GM18858 (cell line): ENCODE results near the gene TSHZ3.

ENCODE experiments used
- ATAC-seq: cut with Tn5 transposase; IDR thresholded peaks from one replicate; pipeline ENCODE4 v1.9.1; 2021; ENCODE audit not compliant: unreplicated experiment

Gene TSHZ3

GRCh38 chr19:31289976-31290375 is 59.3 kb downstream of the TSHZ3 start:
- ATAC-seq: no peak

- ATAC-seq: no peak
Observed at GRCh38 chr19:31289381-31289880, 59.8 kb downstream of the TSHZ3 start.

- no peak for ATAC-seq
Observed at GRCh38 chr19:31286491-31286890, 62.7 kb downstream of the TSHZ3 start.

GRCh38 chr19:31285744-31286143 is 63.5 kb downstream of the TSHZ3 start:
- ATAC-seq: no peak

GRCh38 chr19:31284621-31285020 is 64.6 kb downstream of the TSHZ3 start:
- no peak for ATAC-seq

GRCh38 chr19:31283701-31284100 is 65.5 kb downstream of the TSHZ3 start:
- no peak for ATAC-seq

GRCh38 chr19:31282346-31282745 is 66.9 kb downstream of the TSHZ3 start:
- no peak for ATAC-seq

GRCh38 chr19:31280287-31281006 is 68.8 kb downstream of the TSHZ3 start:
- ATAC-seq: no peak

- no peak for ATAC-seq
Observed at GRCh38 chr19:31279436-31279765, 69.8 kb downstream of the TSHZ3 start.

- ATAC-seq: no peak
Observed at GRCh38 chr19:31278555-31279435, 70.4 kb downstream of the TSHZ3 start.

GRCh38 chr19:31277516-31277915 is 71.7 kb downstream of the TSHZ3 start:
- ATAC-seq: no peak

- no peak for ATAC-seq
Observed at GRCh38 chr19:31276831-31277230, 72.4 kb downstream of the TSHZ3 start.

GRCh38 chr19:31275068-31275334 is 74.2 kb downstream of the TSHZ3 start:
- no peak for ATAC-seq

GRCh38 chr19:31274251-31275067 is 74.8 kb downstream of the TSHZ3 start:
- ATAC-seq: no peak

- no peak for ATAC-seq
Observed at GRCh38 chr19:31272583-31273106, 76.6 kb downstream of the TSHZ3 start.

GRCh38 chr19:31271306-31271911 is 77.8 kb downstream of the TSHZ3 start:
- ATAC-seq: no peak

GRCh38 chr19:31270897-31271296 is 78.3 kb downstream of the TSHZ3 start:
- no peak for ATAC-seq

GRCh38 chr19:31269425-31270127 is 79.7 kb downstream of the TSHZ3 start:
- ATAC-seq: no peak

GRCh38 chr19:31268751-31269383 is 80.4 kb downstream of the TSHZ3 start:
- no peak for ATAC-seq

- no peak for ATAC-seq
Observed at GRCh38 chr19:31266731-31267130, 82.5 kb downstream of the TSHZ3 start.
